SU-DHL-6 (cell line): Measurements from ENCODE around the gene GNG14.
A peak's percentile ranks its signal among the peaks of the same experiment; 100 is the strongest.

Source experiments
- H2AFZ ChIP-seq: fragments of 200-600 bp; sonication (generic); 2 replicates; pipeline ENCODE4 v1.6.1; 2014; ENCODE audit warnings: low read depth, mild to moderate bottlenecking, moderate library complexity, mixed read lengths, antibody characterized with exemption, low read length; ENCODE audit not compliant: severe bottlenecking
- H3F3A ChIP-seq: fragments of 200-600 bp; shearing (Covaris generic); 2 replicates; pipeline ENCODE4 v1.6.0; 2016; ENCODE audit warnings: antibody characterized with exemption, mild to moderate bottlenecking; ENCODE audit not compliant: insufficient read depth
- H3K27ac ChIP-seq: fragments of 200-600 bp; sonication (generic); 2 replicates; pipeline ENCODE4 v1.5.1; 2016; ENCODE audit warnings: low read depth, mild to moderate bottlenecking, low read length, moderate library complexity, mixed read lengths
- H3K27me3 ChIP-seq: fragments of 200-600 bp; sonication (generic), shearing (Covaris generic); 2 replicates; pipeline ENCODE4 v1.6.0; 2014; ENCODE audit warnings: mild to moderate bottlenecking, low read length
- H3K36me3 ChIP-seq: fragments of 200-600 bp; sonication (generic); 2 replicates; pipeline ENCODE4 v1.6.1; 2014; ENCODE audit warnings: mild to moderate bottlenecking, low read length, mixed read lengths
- H3K4me2 ChIP-seq: fragments of 300-600, 200-600 bp; shearing (Covaris generic), sonication (generic); 2 replicates; pipeline ENCODE4 v1.6.0; 2014; ENCODE audit warnings: low read length, low read depth, mild to moderate bottlenecking; ENCODE audit not compliant: poor library complexity, severe bottlenecking
- H3K4me3 ChIP-seq: fragments of 200-600 bp; sonication (generic); 2 replicates; pipeline ENCODE4 v1.5.1; 2014; ENCODE audit warnings: antibody characterized with exemption, low read length, mild to moderate bottlenecking, mixed read lengths; ENCODE audit not compliant: insufficient read depth, poor library complexity, severe bottlenecking
- H3K79me2 ChIP-seq: fragments of 200-600 bp; sonication (generic); 2 replicates; pipeline ENCODE4 v1.6.1; 2014; ENCODE audit warnings: mild to moderate bottlenecking, low read length, moderate library complexity; ENCODE audit not compliant: insufficient read depth
- H3K9ac ChIP-seq: fragments of 200-600 bp; sonication (generic); 2 replicates; pipeline ENCODE4 v1.7.0; 2014; ENCODE audit warnings: mild to moderate bottlenecking, low read length
- H3K9me2 ChIP-seq: fragments of 200-600 bp; sonication (generic); replicated peaks from 2 replicates; pipeline ENCODE4 v1.6.1; 2014; ENCODE audit warnings: low read length; ENCODE audit not compliant: insufficient read depth
- H3K9me3 ChIP-seq: fragments of 200-600 bp; sonication (generic); 2 replicates; pipeline ENCODE4 v1.6.1; 2014; ENCODE audit warnings: low read length, mixed read lengths; ENCODE audit not compliant: insufficient read depth
- H4K20me1 ChIP-seq: fragments of 200-600 bp; sonication (generic); 2 replicates; pipeline ENCODE4 v1.6.1; 2014; ENCODE audit warnings: low read depth, mild to moderate bottlenecking, antibody characterized with exemption, low read length, moderate library complexity, mixed read lengths
- EZH2phosphoT487 ChIP-seq: fragments of 200-600 bp; sonication (generic), shearing (Covaris generic); conservative IDR thresholded peaks from 2 replicates; pipeline ENCODE4 v1.6.1; 2018; ENCODE audit warnings: mild to moderate bottlenecking, antibody characterized with exemption, low read length, moderate library complexity, mixed read lengths
- TF ChIP-seq, protein P1 (sequence below): fragments of 200-600 bp; sonication (generic); IDR thresholded peaks from one replicate; pipeline ENCODE4 v1.5.1; 2017; ENCODE audit warnings: antibody characterized with exemption, mild to moderate bottlenecking, low read length, moderate library complexity; ENCODE audit not compliant: insufficient read depth, poor library complexity, severe bottlenecking

Gene GNG14

DNA sequence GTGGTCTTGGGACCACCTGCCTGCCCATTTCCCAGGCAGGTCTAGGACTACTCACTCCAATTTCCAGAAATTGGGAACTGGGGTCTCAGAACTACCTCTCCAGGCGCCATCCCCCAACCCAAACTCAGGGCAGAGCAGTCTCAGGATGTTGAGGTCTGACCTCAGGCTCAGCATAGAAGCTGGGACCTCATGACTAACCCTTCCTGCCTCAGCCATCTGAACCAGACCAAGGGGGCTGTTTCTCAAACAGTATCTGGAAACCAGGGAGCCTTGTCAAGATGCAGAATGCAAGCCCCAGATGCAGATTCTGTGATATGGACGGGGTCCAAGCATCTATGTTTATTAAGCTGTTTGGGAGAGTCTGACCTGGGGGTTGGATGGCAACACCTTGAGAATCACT lies 7.3 kb downstream of the GNG14 start:
- H3K4me3 ChIP-seq, result no peak overlapping the region

DNA sequence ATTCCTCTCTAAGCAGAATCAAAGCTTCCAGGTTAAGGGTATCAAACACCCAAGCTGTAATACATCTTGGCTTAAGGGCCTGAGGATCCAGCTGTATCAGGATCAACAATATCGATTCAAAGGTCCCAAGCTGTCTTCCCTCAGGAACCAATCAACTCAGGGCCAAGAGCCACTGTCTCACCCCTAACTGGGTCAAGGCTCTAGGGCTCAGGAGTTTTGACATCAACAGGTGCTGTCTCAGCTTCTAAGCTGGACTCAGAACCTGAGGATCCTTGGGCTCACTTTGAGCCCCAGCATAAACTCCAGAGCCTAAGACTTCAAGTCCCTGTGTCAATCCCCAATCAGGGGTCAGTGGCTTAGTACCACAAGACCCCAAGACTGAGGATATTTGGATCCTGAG lies 7.7 kb downstream of the GNG14 start:
- no peak overlapping the region for H2AFZ ChIP-seq
- peak overlapping the region; percentile 57 for H3K4me3 ChIP-seq
- H4K20me1 ChIP-seq, result no peaks in the 10 kb centered on the region
- H3K9ac ChIP-seq, result no peak overlapping the region
- H3K79me2 ChIP-seq, result no peaks in the 10 kb centered on the region
- H3K4me2 ChIP-seq, result peak overlapping the region; percentile 72
- H3K27me3 ChIP-seq, result no peaks in the 10 kb centered on the region
- H3K27ac ChIP-seq, result no peak overlapping the region
- peaks cover 24% of the 10 kb centered on the region for H3F3A ChIP-seq
- H3K36me3 ChIP-seq, result no peaks in the 10 kb centered on the region
- H3K9me3 ChIP-seq, result no peaks in the 10 kb centered on the region
- H3K9me2 ChIP-seq, result no peaks in the 10 kb centered on the region
- no peak for TF ChIP-seq EZH2phosphoT487
- TF ChIP-seq, protein P1, sequence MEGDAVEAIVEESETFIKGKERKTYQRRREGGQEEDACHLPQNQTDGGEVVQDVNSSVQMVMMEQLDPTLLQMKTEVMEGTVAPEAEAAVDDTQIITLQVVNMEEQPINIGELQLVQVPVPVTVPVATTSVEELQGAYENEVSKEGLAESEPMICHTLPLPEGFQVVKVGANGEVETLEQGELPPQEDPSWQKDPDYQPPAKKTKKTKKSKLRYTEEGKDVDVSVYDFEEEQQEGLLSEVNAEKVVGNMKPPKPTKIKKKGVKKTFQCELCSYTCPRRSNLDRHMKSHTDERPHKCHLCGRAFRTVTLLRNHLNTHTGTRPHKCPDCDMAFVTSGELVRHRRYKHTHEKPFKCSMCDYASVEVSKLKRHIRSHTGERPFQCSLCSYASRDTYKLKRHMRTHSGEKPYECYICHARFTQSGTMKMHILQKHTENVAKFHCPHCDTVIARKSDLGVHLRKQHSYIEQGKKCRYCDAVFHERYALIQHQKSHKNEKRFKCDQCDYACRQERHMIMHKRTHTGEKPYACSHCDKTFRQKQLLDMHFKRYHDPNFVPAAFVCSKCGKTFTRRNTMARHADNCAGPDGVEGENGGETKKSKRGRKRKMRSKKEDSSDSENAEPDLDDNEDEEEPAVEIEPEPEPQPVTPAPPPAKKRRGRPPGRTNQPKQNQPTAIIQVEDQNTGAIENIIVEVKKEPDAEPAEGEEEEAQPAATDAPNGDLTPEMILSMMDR, result no peak

More for the DNA sequence above, 7.3 kb downstream of the GNG14 start:
- no peaks in the 10 kb centered on the region for H3K36me3 ChIP-seq
- H3K27me3 ChIP-seq, result no peaks in the 10 kb centered on the region
- H3K9ac ChIP-seq, result no peak overlapping the region
- H3K9me3 ChIP-seq, result no peaks in the 10 kb centered on the region
- H2AFZ ChIP-seq, result no peak overlapping the region
- H4K20me1 ChIP-seq, result no peaks in the 10 kb centered on the region
- peaks cover 24% of the 10 kb centered on the region for H3F3A ChIP-seq
- no peak overlapping the region for H3K27ac ChIP-seq
- H3K9me2 ChIP-seq, result no peaks in the 10 kb centered on the region
- TF ChIP-seq EZH2phosphoT487, result no peak
- TF ChIP-seq, protein P1, result no peak
- no peak overlapping the region for H3K4me2 ChIP-seq
- H3K79me2 ChIP-seq, result no peaks in the 10 kb centered on the region

DNA sequence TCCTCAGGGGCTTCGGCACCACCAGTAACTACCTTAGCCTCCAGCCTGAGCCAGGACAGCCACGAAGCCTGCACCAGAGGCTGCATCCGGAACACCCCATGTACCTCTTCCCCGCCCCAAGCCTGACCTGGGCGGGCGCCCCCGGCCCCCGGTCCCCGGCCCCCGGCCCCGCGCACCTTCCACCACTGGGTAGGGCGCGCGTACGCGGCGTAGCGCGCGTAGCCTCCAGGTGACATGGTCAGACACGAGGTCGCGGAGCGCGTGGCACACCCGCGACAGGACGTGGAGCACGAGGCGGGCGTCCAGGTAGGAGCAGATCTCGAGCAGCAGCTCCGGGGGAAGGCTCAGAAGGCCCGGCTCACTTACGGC lies 8.2 kb downstream of the GNG14 start:
- H3K4me2 ChIP-seq, result peak overlapping the region; percentile 72
- no peaks in the 10 kb centered on the region for H4K20me1 ChIP-seq
- TF ChIP-seq, protein P1, result no peak
- TF ChIP-seq EZH2phosphoT487, result no peak
- no peaks in the 10 kb centered on the region for H3K79me2 ChIP-seq
- H3K4me3 ChIP-seq, result peak overlapping the region; percentile 57
- H3K27ac ChIP-seq, result no peak overlapping the region
- H2AFZ ChIP-seq, result peak overlapping the region; percentile 55
- no peaks in the 10 kb centered on the region for H3K9me2 ChIP-seq
- H3F3A ChIP-seq, result peaks cover 24% of the 10 kb centered on the region
- no peaks in the 10 kb centered on the region for H3K9me3 ChIP-seq
- H3K27me3 ChIP-seq, result no peaks in the 10 kb centered on the region
- peak overlapping the region; percentile 57 for H3K9ac ChIP-seq
- H3K36me3 ChIP-seq, result no peaks in the 10 kb centered on the region
